ENCODE data around the gene SUN3. TPM values are rescaled to one million over a fixed set of nuclear protein-coding genes. Genes with fewer than 3 reads are reported as not detected.

Gene SUN3
- polyA plus RNA-seq, 2 of the 4 experiments (the other 2 are of a cell fraction), result not detected

DNA sequence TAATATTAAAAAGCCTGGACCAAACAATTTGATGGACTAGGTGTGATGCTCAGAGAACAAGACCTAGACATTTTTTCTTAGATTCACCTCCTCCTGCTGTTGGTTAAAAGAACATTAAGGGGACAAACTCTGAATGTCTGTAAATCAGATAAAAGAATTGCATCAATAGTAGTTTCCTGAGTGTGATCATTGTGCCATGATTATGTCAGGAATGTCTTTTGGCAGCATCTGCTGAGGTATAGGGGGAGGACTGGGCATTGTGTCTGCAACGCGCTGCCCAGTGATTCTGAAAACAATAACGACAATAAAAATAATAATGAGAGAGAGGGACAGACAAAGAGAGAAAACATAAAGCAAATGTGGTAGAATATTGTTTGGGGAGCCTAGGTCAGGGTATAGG lies 13.3 kb upstream of the SUN3 start (continued):
- TF ChIP-seq, protein P1, sequence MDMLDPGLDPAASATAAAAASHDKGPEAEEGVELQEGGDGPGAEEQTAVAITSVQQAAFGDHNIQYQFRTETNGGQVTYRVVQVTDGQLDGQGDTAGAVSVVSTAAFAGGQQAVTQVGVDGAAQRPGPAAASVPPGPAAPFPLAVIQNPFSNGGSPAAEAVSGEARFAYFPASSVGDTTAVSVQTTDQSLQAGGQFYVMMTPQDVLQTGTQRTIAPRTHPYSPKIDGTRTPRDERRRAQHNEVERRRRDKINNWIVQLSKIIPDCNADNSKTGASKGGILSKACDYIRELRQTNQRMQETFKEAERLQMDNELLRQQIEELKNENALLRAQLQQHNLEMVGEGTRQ (IDR thresholded peaks at IDR 0.05), result no peak
- TF ChIP-seq RAD21 (conservative IDR thresholded peaks at IDR 0.05 in 1 of 2, IDR thresholded peaks at IDR 0.05 in 1 of 2) (no peak), TFCP2L1 (CRISPR knock-in tag; IDR thresholded peaks at IDR 0.05) (no peak), NPAS2 (CRISPR knock-in tag; IDR thresholded peaks at IDR 0.05; ENCODE audit: borderline replicate concordance) (no peak), CHD2 (IDR thresholded peaks at IDR 0.05; ENCODE audit: low read length, partially characterized antibody) (no peak), HOXB5 (CRISPR knock-in tag; IDR thresholded peaks at IDR 0.05) (no peak), EP300 (IDR thresholded peaks at IDR 0.05) (no peak)

DNA sequence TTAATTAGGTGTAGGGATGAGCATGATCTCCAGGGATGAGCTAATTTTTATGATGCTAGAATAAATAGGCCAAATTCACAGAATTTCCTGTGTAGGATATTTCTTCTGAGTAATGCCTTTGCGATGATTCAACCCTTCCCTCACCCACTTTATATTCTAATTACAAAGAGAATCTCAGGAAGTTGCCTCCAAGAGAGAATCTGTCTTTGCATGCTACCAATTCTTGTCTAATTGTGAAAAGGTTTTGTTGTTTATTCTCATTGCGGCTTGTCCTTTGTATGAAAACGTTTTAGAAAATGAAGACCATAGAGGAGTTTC lies 12.7 kb upstream of the SUN3 start:
- WGBS (ENCODE audit: missing lambda C conversion rate), result 50% methylated on average over 3 of the region's 3 CpGs
- H3K9me3 ChIP-seq, result no peaks in the 10 kb centered on the region
- ChIA-PET CTCF (interaction anchor here (0.8 to 1.0 kb wide), 2 partner anchors 35 to 59 kb away, joined by 3 to 5 read pairs; no protein-coding TSS in a partner anchor), POLR2A (no interaction called here)
- ATAC-seq (no peak), DNase-seq (ENCODE audit: low read depth in 1 of 2, low spot score in 1 of 2) (no peak), FAIRE-seq (no peak)
- TF ChIP-seq MYC (IDR thresholded peaks at IDR 0.05; ENCODE audit: borderline replicate concordance, low read length) (no peak), RARB (CRISPR knock-in tag; IDR thresholded peaks at IDR 0.05) (no peak), RCOR1 (IDR thresholded peaks at IDR 0.05; ENCODE audit: low read depth, low read length) (no peak), HDAC2 (IDR thresholded peaks at IDR 0.05) (no peak), NPAS2 (CRISPR knock-in tag; IDR thresholded peaks at IDR 0.05; ENCODE audit: borderline replicate concordance) (no peak), FOSB (CRISPR knock-in tag; IDR thresholded peaks at IDR 0.05) (no peak), CEBPB (IDR thresholded peaks at IDR 0.05) (no peak), CBX8 (IDR thresholded peaks at IDR 0.05) (no peak), SMC3 (IDR thresholded peaks at IDR 0.05) (no peak), EHF (CRISPR knock-in tag; IDR thresholded peaks at IDR 0.05) (no peak), FOSL2 (IDR thresholded peaks at IDR 0.05) (no peak), FOSL2 (CRISPR knock-in tag; IDR thresholded peaks at IDR 0.05) (no peak), JUN (IDR thresholded peaks at IDR 0.05) (no peak), FOXS1 (CRISPR knock-in tag; IDR thresholded peaks at IDR 0.05) (no peak)
- TF ChIP-seq, protein P2, sequence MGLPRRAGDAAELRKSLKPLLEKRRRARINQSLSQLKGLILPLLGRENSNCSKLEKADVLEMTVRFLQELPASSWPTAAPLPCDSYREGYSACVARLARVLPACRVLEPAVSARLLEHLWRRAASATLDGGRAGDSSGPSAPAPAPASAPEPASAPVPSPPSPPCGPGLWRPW (IDR thresholded peaks at IDR 0.05), result no peak
- TF ChIP-seq, protein P3, sequence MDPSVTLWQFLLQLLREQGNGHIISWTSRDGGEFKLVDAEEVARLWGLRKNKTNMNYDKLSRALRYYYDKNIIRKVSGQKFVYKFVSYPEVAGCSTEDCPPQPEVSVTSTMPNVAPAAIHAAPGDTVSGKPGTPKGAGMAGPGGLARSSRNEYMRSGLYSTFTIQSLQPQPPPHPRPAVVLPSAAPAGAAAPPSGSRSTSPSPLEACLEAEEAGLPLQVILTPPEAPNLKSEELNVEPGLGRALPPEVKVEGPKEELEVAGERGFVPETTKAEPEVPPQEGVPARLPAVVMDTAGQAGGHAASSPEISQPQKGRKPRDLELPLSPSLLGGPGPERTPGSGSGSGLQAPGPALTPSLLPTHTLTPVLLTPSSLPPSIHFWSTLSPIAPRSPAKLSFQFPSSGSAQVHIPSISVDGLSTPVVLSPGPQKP (IDR thresholded peaks at IDR 0.05; ENCODE audit: low read depth, low read length), result no peak
- TF ChIP-seq, protein P1 (IDR thresholded peaks at IDR 0.05), result no peak
- TF ChIP-seq, protein P4, sequence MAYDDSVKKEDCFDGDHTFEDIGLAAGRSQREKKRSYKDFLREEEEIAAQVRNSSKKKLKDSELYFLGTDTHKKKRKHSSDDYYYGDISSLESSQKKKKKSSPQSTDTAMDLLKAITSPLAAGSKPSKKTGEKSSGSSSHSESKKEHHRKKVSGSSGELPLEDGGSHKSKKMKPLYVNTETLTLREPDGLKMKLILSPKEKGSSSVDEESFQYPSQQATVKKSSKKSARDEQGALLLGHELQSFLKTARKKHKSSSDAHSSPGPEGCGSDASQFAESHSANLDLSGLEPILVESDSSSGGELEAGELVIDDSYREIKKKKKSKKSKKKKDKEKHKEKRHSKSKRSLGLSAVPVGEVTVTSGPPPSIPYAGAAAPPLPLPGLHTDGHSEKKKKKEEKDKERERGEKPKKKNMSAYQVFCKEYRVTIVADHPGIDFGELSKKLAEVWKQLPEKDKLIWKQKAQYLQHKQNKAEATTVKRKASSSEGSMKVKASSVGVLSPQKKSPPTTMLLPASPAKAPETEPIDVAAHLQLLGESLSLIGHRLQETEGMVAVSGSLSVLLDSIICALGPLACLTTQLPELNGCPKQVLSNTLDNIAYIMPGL (CRISPR knock-in tag; IDR thresholded peaks at IDR 0.05; ENCODE audit: borderline replicate concordance), result no peak
- H3K4me1 ChIP-seq, result no peaks in the 10 kb centered on the region
- H3K27ac ChIP-seq, result no peak overlapping the region
- no peak overlapping the region for H3K4me3 ChIP-seq
- H3K4me2 ChIP-seq, result no peak overlapping the region

Measured in A549 (cell line).